Fibroblast of pulmonary artery (primary cell): ENCODE results near the gene MARK2.

Experiments
- DNase-seq: peaks from one replicate; pipeline ENCODE4 v3.0.0-alpha.2; 2010; ENCODE audit warnings: low read depth
- H3K4me3 ChIP-seq: replicated peaks from 2 replicates; pipeline ENCODE4 v1.5.1; 2011; ENCODE audit warnings: low read depth, mild to moderate bottlenecking, control low read depth, low read length, moderate library complexity
- CTCF ChIP-seq: IDR thresholded peaks from 2 replicates; pipeline ENCODE4 v1.5.1; 2011; ENCODE audit warnings: mild to moderate bottlenecking, control low read depth, low read length, inconsistent platforms; ENCODE audit errors: missing control alignments

Gene MARK2

GRCh38 chr11:63911440-63911839 lies 72.5 kb downstream of the MARK2 start:
- no peak overlapping the region for H3K4me3 ChIP-seq
- TF ChIP-seq CTCF: no peak
- no peak for DNase-seq

DNA sequence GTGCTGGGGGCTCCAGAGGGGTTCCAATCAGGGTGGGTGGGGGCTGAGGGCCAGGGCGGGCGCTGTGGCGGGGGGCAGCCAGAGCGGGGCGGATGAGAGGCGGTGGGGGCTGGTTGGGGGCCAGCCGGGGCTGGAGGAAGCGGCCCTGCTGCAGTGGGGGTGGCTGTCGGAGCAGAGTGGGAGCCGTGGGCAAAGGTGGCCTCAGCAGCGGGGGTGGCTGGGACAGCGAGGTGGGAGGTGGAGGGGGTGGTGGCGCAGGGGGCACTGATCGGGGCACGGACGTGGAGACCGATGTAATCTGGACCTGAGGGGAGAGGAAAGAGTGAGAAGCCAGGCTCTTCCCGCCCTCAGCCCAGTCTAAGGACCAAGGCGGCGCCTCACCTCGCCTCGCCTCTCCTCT lies 73.0 kb downstream of the MARK2 start:
- no peak overlapping the region for H3K4me3 ChIP-seq
- TF ChIP-seq CTCF: no peak
- no peak for DNase-seq

DNA sequence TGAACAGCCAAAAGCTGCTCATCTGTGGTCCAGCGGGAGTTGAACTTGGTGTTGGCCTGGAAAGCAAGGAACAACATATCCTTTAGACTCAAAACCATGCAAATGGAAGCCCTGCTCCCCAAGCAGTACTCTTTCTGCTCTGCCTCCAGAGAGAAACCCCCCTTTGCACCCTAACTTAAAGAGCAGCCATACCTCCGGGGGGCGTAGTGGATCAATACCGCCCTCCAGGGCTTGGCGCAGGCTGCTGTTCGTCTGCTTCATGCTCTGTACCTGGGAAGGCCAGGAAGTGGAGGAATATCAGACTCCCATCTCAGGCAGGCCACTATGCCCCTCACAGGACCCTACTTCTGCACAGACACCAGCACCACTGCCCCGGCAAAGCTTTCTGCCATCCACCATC lies 73.8 kb downstream of the MARK2 start:
- no peak for TF ChIP-seq CTCF
- DNase-seq: no peak
- no peak overlapping the region for H3K4me3 ChIP-seq

DNA sequence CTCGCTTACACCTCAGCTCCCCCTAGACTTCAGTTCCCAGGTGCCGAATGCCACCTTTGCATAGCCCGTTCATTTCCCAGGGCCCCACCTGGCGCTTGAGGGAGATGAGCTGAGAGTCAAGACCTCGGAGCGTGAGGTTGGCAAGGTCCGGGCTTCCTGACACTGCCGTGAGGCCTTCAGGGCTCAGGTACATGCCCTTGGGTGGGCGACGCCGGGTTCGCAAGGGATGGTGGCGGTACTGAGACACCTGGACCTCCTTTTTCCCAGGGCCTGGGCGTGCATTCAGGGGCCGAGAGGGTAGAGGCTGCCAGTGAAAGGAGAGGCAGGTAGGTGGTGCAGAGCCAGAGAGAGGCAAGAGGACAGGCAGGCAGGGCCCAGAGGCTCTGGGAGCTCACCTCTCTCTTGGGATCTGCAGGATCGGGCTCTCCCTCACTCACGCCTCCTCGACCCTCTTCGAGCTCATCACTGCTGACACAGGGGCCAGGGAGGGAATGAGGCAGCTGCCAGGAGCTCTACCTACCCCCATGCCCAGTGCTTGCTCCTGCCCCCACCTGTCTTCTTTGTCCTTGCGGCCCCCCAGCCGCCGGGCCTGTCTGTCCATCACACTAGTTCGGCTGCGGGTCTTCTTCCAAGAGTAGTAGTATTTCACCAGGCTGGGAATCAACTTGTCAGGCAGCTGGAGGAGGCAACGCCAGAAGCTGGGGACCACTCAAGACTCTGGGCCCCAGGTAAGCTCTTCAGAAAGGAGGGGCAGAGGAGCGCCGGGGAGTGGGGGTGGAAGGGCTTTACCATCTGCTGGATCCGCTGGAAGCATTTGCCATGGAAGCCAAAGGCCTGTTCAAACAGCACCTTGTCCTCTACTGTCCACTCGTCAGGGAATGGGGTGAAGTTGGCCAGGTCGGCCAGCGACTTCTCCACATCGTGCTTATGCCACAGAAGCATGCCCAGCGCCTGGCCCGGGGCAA lies 75.2 kb downstream of the MARK2 start:
- DNase-seq: no peak
- no peak overlapping the region for H3K4me3 ChIP-seq
- TF ChIP-seq CTCF: no peak

DNA sequence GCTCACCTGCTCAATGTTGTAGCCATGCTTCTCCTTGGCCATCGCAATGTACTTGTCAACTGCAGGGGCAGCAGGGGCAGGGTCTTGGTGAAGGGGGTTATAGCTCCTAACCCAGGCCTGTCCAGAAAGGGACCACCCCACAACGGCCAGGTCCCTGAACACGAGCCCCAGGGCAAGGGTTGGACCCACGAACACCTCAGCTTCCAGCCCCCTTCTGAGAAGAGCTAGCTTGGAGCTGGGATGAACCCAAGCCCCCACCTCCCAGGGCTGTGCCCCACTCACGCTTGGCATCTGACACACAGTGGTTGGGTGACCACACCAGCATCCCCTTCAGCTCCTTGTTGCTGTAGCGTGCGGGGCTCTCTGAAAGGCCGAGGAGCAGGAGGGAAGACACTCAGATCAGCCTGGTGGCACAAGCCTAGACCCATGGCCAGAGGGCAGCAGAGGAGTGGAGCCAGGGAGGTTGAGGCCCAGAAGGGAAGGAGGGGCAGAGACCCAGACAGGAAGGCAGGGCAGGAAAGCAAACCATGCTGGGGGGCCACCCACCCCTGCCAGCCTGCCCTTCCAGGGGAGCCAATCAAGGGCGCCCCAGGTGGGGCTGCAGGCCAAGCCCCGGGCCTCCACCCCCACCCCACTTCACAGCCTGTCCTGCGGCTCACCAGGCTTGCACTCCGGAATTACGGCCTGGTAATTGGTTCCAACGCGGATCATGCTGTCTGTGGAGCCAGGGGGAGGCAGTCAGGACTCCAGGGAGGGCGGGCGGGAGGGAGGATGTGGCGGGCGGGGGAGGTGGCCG lies 76.2 kb downstream of the MARK2 start:
- no peak overlapping the region for H3K4me3 ChIP-seq
- no peak for DNase-seq
- no peak for TF ChIP-seq CTCF

- peak overlapping the region; percentile 52 for H3K4me3 ChIP-seq
- peak; percentile 43 for TF ChIP-seq CTCF
- DNase-seq: peak; percentile 23
These were observed 77.3 kb downstream of the MARK2 start for GRCh38 chr11:63915961-63916836.
